ENCODE data around the gene LY6G6F. TPM values are rescaled to one million over a fixed set of nuclear protein-coding genes. Genes with fewer than 3 reads are reported as not detected.
A peak's percentile ranks its signal among the peaks of the same experiment; 100 is the strongest.

LY6G6F gene
- total RNA-seq, 1 donor from 2014 or later: not detected

DNA sequence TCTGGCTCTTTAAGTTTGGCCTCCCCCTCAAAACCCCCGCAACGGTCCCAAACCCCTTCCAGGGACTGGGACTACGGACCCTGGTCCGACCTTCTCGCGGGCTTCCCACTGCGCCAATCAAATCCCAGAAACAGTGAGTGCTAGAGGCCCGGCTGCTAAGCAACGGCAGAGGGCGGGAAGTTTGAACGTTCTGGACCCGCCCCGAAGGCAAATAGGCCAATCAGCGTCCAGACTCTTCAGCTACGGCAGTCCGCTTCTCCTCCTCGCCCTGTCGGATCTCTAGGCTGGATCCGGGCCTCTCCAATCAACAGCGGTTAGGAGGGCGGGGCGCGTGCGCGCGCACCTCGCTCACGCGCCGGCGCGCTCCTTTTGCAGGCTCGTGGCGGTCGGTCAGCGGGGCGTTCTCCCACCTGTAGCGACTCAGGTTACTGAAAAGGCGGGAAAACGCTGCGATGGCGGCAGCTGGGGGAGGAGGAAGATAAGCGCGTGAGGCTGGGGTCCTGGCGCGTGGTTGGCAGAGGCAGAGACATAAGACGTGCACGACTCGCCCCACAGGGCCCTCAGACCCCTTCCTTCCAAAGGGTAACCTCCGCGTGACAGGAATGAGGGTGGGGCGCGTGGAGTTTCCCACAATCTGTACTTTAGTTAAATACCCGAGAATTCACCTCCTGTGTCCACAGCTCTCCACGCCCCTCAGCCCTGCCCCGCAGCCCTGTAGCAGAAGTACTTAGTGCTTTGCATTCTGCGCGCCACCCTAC lies 33.2 kb downstream of the LY6G6F start, which contains the start of gene MSH5:
MSH5 (plus strand) TSS at position 367 of the 758 bp plus-strand sequence. CDS start 462 bp downstream, outside the sequence.
- H3K9me3 Mint-ChIP-seq (ENCODE audit: unreplicated experiment): peaks cover 22% of the 10 kb centered on the region
- TF ChIP-seq, protein P1, sequence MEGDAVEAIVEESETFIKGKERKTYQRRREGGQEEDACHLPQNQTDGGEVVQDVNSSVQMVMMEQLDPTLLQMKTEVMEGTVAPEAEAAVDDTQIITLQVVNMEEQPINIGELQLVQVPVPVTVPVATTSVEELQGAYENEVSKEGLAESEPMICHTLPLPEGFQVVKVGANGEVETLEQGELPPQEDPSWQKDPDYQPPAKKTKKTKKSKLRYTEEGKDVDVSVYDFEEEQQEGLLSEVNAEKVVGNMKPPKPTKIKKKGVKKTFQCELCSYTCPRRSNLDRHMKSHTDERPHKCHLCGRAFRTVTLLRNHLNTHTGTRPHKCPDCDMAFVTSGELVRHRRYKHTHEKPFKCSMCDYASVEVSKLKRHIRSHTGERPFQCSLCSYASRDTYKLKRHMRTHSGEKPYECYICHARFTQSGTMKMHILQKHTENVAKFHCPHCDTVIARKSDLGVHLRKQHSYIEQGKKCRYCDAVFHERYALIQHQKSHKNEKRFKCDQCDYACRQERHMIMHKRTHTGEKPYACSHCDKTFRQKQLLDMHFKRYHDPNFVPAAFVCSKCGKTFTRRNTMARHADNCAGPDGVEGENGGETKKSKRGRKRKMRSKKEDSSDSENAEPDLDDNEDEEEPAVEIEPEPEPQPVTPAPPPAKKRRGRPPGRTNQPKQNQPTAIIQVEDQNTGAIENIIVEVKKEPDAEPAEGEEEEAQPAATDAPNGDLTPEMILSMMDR (IDR thresholded peaks at IDR 0.05; ENCODE audit: partially characterized antibody, unreplicated experiment): no peak
- no peaks in the 10 kb centered on the region for H3K36me3 Mint-ChIP-seq (ENCODE audit: unreplicated experiment)

DNA sequence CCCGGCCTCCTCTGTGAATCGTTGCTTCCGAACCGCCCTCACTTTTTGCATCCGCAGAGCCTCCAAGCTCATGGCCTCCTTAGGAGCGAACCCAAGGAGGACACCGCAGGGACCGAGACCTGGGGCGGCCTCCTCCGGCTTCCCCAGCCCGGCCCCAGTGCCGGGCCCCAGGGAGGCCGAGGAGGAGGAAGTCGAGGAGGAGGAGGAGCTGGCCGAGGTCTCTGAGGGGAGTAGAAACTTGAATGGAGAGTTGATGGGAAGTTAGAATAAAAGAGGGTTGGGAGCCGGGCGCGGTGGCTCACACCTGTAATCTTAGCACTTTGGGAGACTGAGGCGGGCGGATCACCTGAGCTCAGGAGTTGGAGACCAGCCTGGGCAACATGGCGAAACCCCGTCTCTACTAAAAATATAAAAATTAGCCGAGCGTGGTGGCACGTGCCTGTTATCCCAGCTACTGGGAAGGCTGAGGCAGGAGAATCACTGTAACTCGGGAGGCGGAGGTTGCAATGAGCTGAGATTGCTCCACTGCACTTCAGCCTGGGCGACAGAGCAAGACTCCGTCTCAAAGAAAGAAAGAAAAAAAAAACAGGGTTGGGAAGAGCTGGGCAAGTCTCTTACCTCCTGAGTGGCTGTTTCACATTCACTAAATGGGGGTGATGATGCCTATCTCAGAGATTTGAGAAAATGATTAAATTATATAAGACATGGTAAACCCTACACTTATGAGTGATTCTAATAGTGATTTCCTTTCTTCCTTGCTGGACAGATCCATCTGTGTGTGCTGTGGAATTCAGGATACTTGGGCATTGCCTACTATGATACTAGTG lies 33.9 kb downstream of the LY6G6F start:
- H3K9me3 Mint-ChIP-seq (ENCODE audit: unreplicated experiment): peaks cover 16% of the 10 kb centered on the region
- H3K27me3 Mint-ChIP-seq (ENCODE audit: unreplicated experiment): peaks cover 8% of the 10 kb centered on the region
- H3K4me3 Mint-ChIP-seq (ENCODE audit: unreplicated experiment): peak overlapping the region; percentile 95
- H3K36me3 Mint-ChIP-seq (ENCODE audit: unreplicated experiment): no peaks in the 10 kb centered on the region
- H3K4me1 Mint-ChIP-seq (ENCODE audit: low read depth, unreplicated experiment): peaks cover 11% of the 10 kb centered on the region
- DNase-seq: no peak
- TF ChIP-seq, protein P1 (IDR thresholded peaks at IDR 0.05; ENCODE audit: partially characterized antibody, unreplicated experiment): no peak
- H3K27ac Mint-ChIP-seq (ENCODE audit: unreplicated experiment): no peak overlapping the region

More for the DNA sequence above, 33.2 kb downstream of the LY6G6F start, which contains the start of gene MSH5:
- peak; percentile 97 for DNase-seq
- Mint-ChIP-seq H3K27ac (ENCODE audit: unreplicated experiment) (peak within 1 kb of the TSS; percentile 43), H3K27me3 (ENCODE audit: unreplicated experiment) (peaks cover 9% of the 10 kb centered on the region), H3K4me3 (ENCODE audit: unreplicated experiment) (peak within 1 kb of the TSS; percentile 95), H3K4me1 (ENCODE audit: low read depth, unreplicated experiment) (peaks cover 11% of the 10 kb centered on the region)

DNA sequence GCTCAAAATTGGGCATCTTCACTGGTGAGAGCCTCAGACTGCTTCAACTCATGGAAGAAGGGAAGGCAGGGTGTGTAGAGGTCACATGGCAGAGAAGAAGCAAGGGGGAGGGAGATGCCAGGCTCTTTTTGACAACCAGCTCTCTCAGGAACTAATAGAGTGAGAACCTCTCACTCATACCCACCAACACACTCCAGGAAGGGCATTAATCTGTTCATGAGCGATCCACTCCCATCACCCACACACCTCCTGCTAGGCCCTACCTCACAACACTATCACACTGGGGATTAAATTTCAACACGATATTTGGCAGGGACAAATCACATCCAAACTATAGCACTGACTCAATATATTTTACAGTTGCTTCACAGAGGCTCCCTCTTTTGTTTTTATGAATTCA lies 35.1 kb downstream of the LY6G6F start:
- Mint-ChIP-seq H3K4me1 (ENCODE audit: low read depth, unreplicated experiment) (peaks cover 8% of the 10 kb centered on the region), H3K36me3 (ENCODE audit: unreplicated experiment) (no peaks in the 10 kb centered on the region), H3K9me3 (ENCODE audit: unreplicated experiment) (peaks cover 10% of the 10 kb centered on the region), H3K4me3 (ENCODE audit: unreplicated experiment) (peak overlapping the region; percentile 65), H3K27me3 (ENCODE audit: unreplicated experiment) (peaks cover 8% of the 10 kb centered on the region), H3K27ac (ENCODE audit: unreplicated experiment) (no peak overlapping the region)
- TF ChIP-seq, protein P1 (IDR thresholded peaks at IDR 0.05; ENCODE audit: partially characterized antibody, unreplicated experiment): no peak
- no peak for DNase-seq

DNA sequence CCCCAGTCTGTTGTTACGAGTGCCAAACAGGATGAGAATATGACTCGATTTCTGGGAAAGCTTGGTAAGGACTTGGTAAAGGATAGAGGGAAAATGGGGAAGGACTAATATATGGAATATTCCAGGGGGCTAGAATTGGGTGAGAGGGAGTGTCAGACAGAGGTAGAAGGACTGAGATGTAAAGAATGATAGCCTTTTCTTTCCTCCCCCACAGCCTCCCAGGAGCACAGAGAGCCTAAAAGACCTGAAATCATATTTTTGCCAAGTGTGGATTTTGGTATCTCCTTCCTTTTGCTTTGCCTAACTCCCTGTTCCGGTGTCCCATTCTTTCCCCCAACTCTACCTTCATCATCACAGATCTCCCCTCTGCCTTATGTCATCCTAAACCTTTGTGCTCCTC lies 36.2 kb downstream of the LY6G6F start:
- Mint-ChIP-seq H3K4me3 (ENCODE audit: unreplicated experiment) (no peak overlapping the region), H3K9me3 (ENCODE audit: unreplicated experiment) (peaks cover 10% of the 10 kb centered on the region), H3K27ac (ENCODE audit: unreplicated experiment) (no peak overlapping the region), H3K36me3 (ENCODE audit: unreplicated experiment) (no peaks in the 10 kb centered on the region), H3K27me3 (ENCODE audit: unreplicated experiment) (peaks cover 8% of the 10 kb centered on the region), H3K4me1 (ENCODE audit: low read depth, unreplicated experiment) (peaks cover 5% of the 10 kb centered on the region)
- no peak for DNase-seq
- TF ChIP-seq, protein P1 (IDR thresholded peaks at IDR 0.05; ENCODE audit: partially characterized antibody, unreplicated experiment): no peak

All from glutamatergic neuron (in vitro differentiated cells).